H1 (cell line): ENCODE measurements around the gene ENO3. TPM values are rescaled to one million over a fixed set of nuclear protein-coding genes. Genes with fewer than 3 reads are reported as not detected.

Source experiments
- CTCF ChIA-PET: fragments of 300-600 bp; sonication (Branson Sonifier 250); formaldehyde crosslinking; loops from one replicate; lab custom pipeline; 2021; ENCODE audit not compliant: partially characterized antibody; lab: Charles Lee
- POLR2A ChIA-PET: fragments of 300-600 bp; sonication (Branson Sonifier 250); formaldehyde crosslinking; loops from one replicate; lab custom pipeline; 2021; ENCODE audit warnings: inconsistent platforms; ENCODE audit not compliant: partially characterized antibody; lab: Charles Lee
- DNase-seq, 2 experiments: peaks; one replicate each; pipeline versions ENCODE4 v3.0.0 to v3.0.0-alpha.2; 2010 to 2022; ENCODE audit warnings: low spot score in 2 of 2, low read depth in 1 of 2, mixed read lengths in 1 of 2
- FAIRE-seq: peaks from 2 replicates; lab custom pipeline; 2011; peaks lifted over from hg19 to GRCh38; lab: Jason Lieb, UNC
- H2AFZ ChIP-seq: 2 replicates; pipeline ENCODE4 v1.8.1; 2012; ENCODE audit warnings: low read length, inconsistent platforms
- H2AK5ac ChIP-seq: 2 replicates; pipeline ENCODE4 v1.6.1; 2013; ENCODE audit warnings: low read depth, low read length
- H2BK120ac ChIP-seq: replicated peaks from 2 replicates; pipeline ENCODE3; 2013; ENCODE audit warnings: low read depth, low read length, inconsistent platforms
- H2BK12ac ChIP-seq: 2 replicates; pipeline ENCODE4 v1.6.1; 2013; ENCODE audit warnings: low read depth, low read length
- H2BK15ac ChIP-seq: 2 replicates; pipeline ENCODE4 v1.6.1; 2013; ENCODE audit warnings: low read length
- H2BK20ac ChIP-seq: 2 replicates; pipeline ENCODE4 v1.6.1; 2013; ENCODE audit warnings: low read length
- H2BK5ac ChIP-seq: 2 replicates; pipeline ENCODE4 v1.6.1; 2013; ENCODE audit warnings: low read depth, low read length
- H3K14ac ChIP-seq: 2 replicates; pipeline ENCODE4 v1.6.1; 2013; ENCODE audit warnings: inconsistent platforms; ENCODE audit not compliant: insufficient read length
- H3K18ac ChIP-seq: 2 replicates; pipeline ENCODE4 v1.6.1; 2013; ENCODE audit warnings: low read length; ENCODE audit errors: extremely low read depth
- H3K23ac ChIP-seq: 2 replicates; pipeline ENCODE4 v1.6.1; 2013; ENCODE audit warnings: inconsistent platforms; ENCODE audit not compliant: insufficient read length
- H3K23me2 ChIP-seq: 2 replicates; pipeline ENCODE4 v1.6.1; 2013; ENCODE audit warnings: low read depth, low read length
- H3K27ac ChIP-seq: 2 replicates; pipeline ENCODE4 v1.6.1; 2011; ENCODE audit warnings: low read depth, low read length, inconsistent platforms
- H3K27me3 ChIP-seq, 4 experiments: replicated peaks in 1 of 4; 1 replicate in 1 of 4; 2 replicates in 3 of 4; pipeline versions ENCODE4 v1.6.1 to v1.8.1; 2011 to 2013; ENCODE audit warnings: low read length in 3 of 4, mild to moderate bottlenecking in 3 of 4, inconsistent platforms in 2 of 4, mixed read lengths in 2 of 4, moderate library complexity in 1 of 4; ENCODE audit not compliant: control insufficient read depth in 3 of 4, insufficient read depth in 3 of 4; ENCODE audit errors: extremely low read depth in 1 of 4
- H3K36me3 ChIP-seq, 4 experiments: 2 replicates each; pipeline versions ENCODE4 v1.6.1 to v1.8.1; 2011 to 2013; ENCODE audit warnings: mild to moderate bottlenecking in 4 of 4, low read length in 3 of 4, moderate library complexity in 2 of 4, control low read depth in 1 of 4, inconsistent platforms in 1 of 4; ENCODE audit not compliant: insufficient read depth in 4 of 4, control insufficient read depth in 2 of 4
- H3K4ac ChIP-seq: replicated peaks from 2 replicates; pipeline ENCODE3; 2013; ENCODE audit warnings: low read length, low read depth, mixed read lengths, inconsistent platforms; ENCODE audit not compliant: insufficient read length
- H3K4me1 ChIP-seq, 4 experiments: replicated peaks in 1 of 4; 1 replicate in 1 of 4; 2 replicates in 3 of 4; pipeline versions ENCODE4 v1.6.1 to v1.8.1; 2011 to 2013; ENCODE audit warnings: low read length in 3 of 4, inconsistent platforms in 2 of 4, mixed read lengths in 1 of 4; ENCODE audit not compliant: insufficient read depth in 4 of 4, control insufficient read depth in 3 of 4
- H3K4me2 ChIP-seq, 2 experiments: 2 replicates each; pipeline versions ENCODE4 v1.6.1 to v1.8.1; 2011 to 2013; ENCODE audit warnings: low read depth in 2 of 2, low read length in 2 of 2, control low read depth in 1 of 2, inconsistent platforms in 1 of 2, mild to moderate bottlenecking in 1 of 2; ENCODE audit not compliant: insufficient read depth in 1 of 2
- H3K4me3 ChIP-seq, 4 experiments: fragments of 200-600, 300-600 bp in 1 of 4; sonication (generic), shearing (Covaris generic), sonication (Bioruptor Twin) in 1 of 4; 2 replicates each; pipeline versions ENCODE4 v1.5.1 to v1.8.1; 2011 to 2016; ENCODE audit warnings: low read length in 4 of 4, low read depth in 3 of 4, control low read depth in 2 of 4, inconsistent platforms in 2 of 4, mild to moderate bottlenecking in 2 of 4, mixed read lengths in 1 of 4, moderate library complexity in 1 of 4; ENCODE audit not compliant: insufficient read depth in 2 of 4; ENCODE audit errors: extremely low read depth in 1 of 4
- H3K56ac ChIP-seq: replicated peaks from 2 replicates; pipeline ENCODE3; 2013; ENCODE audit warnings: low read depth, mild to moderate bottlenecking, mixed read lengths, low read length, inconsistent platforms; ENCODE audit not compliant: insufficient read length
- H3K79me1 ChIP-seq: 2 replicates; pipeline ENCODE4 v1.6.1; 2013; ENCODE audit warnings: low read depth, low read length, control low read depth
- H3K79me2 ChIP-seq, 2 experiments: 2 replicates each; pipeline versions ENCODE4 v1.6.1 to v1.8.1; 2012 to 2013; ENCODE audit warnings: low read length in 2 of 2, mild to moderate bottlenecking in 2 of 2, inconsistent platforms in 1 of 2; ENCODE audit not compliant: insufficient read depth in 2 of 2, control insufficient read depth in 1 of 2
- H3K9ac ChIP-seq, 4 experiments: replicated peaks in 1 of 4; 1 replicate in 1 of 4; 2 replicates in 3 of 4; pipeline versions ENCODE4 v1.6.1 to v1.8.1; 2011 to 2013; ENCODE audit warnings: low read depth in 3 of 4, low read length in 3 of 4, control low read depth in 2 of 4, mild to moderate bottlenecking in 2 of 4, moderate library complexity in 2 of 4, inconsistent platforms in 1 of 4; ENCODE audit errors: extremely low read depth in 1 of 4
- H3K9me3 ChIP-seq, 2 experiments: 2 replicates each; pipeline versions ENCODE4 v1.6.1 to v1.8.1; 2012 to 2013; ENCODE audit warnings: mild to moderate bottlenecking in 2 of 2, moderate library complexity in 2 of 2, control low read depth in 1 of 2, inconsistent platforms in 1 of 2, low read depth in 1 of 2, low read length in 1 of 2, mixed read lengths in 1 of 2; ENCODE audit not compliant: insufficient read depth in 2 of 2
- H4K20me1 ChIP-seq, 2 experiments: replicated peaks in 1 of 2; 2 replicates each; pipeline versions ENCODE3 to v1.8.1; 2011 to 2013; ENCODE audit warnings: inconsistent platforms in 2 of 2, low read length in 2 of 2, mild to moderate bottlenecking in 1 of 2; ENCODE audit not compliant: insufficient read depth in 2 of 2, control insufficient read depth in 1 of 2
- H4K5ac ChIP-seq: 2 replicates; pipeline ENCODE4 v1.6.1; 2013; ENCODE audit warnings: low read length, low read depth, mixed read lengths, inconsistent platforms; ENCODE audit not compliant: insufficient read length
- H4K8ac ChIP-seq: 2 replicates; pipeline ENCODE4 v1.8.0; 2013; ENCODE audit warnings: mild to moderate bottlenecking, moderate library complexity, low read length, inconsistent platforms; ENCODE audit not compliant: insufficient read depth; ENCODE audit errors: extremely low read depth
- H4K91ac ChIP-seq: replicated peaks from 2 replicates; pipeline ENCODE3; 2013; ENCODE audit warnings: low read length, mixed read lengths, inconsistent platforms; ENCODE audit not compliant: insufficient read length
- CEBPB ChIP-seq: IDR thresholded peaks from 2 replicates; pipeline ENCODE4 v1.6.1; 2012; ENCODE audit warnings: low read depth, low read length
- KDM1A ChIP-seq: fragments of 200-600, 300-600 bp; sonication (generic); IDR thresholded peaks from 2 replicates; pipeline ENCODE4 v1.7.1; 2016; ENCODE audit warnings: mild to moderate bottlenecking, low read length, borderline replicate concordance
- NRF1 ChIP-seq: IDR thresholded peaks from 2 replicates; pipeline ENCODE4 v1.6.1; 2011; ENCODE audit warnings: mild to moderate bottlenecking, low read depth, low read length, improper control_type of control experiment
- RNF2 ChIP-seq: fragments of 200-900, 300-1000 bp; sonication (generic); IDR thresholded peaks from 2 replicates; pipeline ENCODE4 v1.7.1; 2016; ENCODE audit warnings: borderline replicate concordance, low read depth, mild to moderate bottlenecking, antibody characterized with exemption, low read length; ENCODE audit not compliant: poor library complexity, severe bottlenecking; ENCODE audit errors: missing control alignments
- SP2 ChIP-seq: IDR thresholded peaks from 2 replicates; pipeline ENCODE4 v1.6.1; 2012; ENCODE audit warnings: mild to moderate bottlenecking, low read length, inconsistent platforms
- TAF7 ChIP-seq: optimal IDR thresholded peaks from 2 replicates; pipeline ENCODE3; 2011; ENCODE audit warnings: low read depth, mild to moderate bottlenecking, inconsistent platforms, low read length, moderate library complexity, borderline replicate concordance
- WGBS, 2 experiments: shearing (Covaris generic) in 1 of 2; methylation state at CpG; one replicate each; pipeline versions ENCODE4 v1.1.6 to v1.1.7; 2013 to 2015; ENCODE audit warnings: low lambda C conversion rate in 2 of 2, mixed read lengths in 2 of 2, inconsistent platforms in 1 of 2, low coverage in 1 of 2, missing lambda C conversion rate in 1 of 2; ENCODE audit not compliant: insufficient replicate concordance in 2 of 2, insufficient coverage in 1 of 2, insufficient read length in 1 of 2; ENCODE audit errors: extremely low coverage in 1 of 2, missing lambda C conversion rate in 1 of 2; 5-methylcytosine and 5-hydroxymethylcytosine counted together
- polyA plus RNA-seq, 7 experiments: library from polyadenylated mRNA; depleted of rRNA in 3 of 7; stranded (reverse) in 5 of 7; unstranded in 2 of 7; fragments of >200 nt in 5 of 7; fragments of 200-250 nt in 2 of 7; gene quantifications; 1 replicate in 5 of 7; 2 replicates in 1 of 7; 4 replicates in 1 of 7; pipeline versions ENCODE4 v1.2.1 to v1.2.3, GENCODE V29; 2011 to 2013; ENCODE audit warnings: missing spikeins in 2 of 7, mixed read lengths in 2 of 7
- total RNA-seq: library from RNA; stranded (reverse); fragmentation: NEBNext Ultra II Directional; extraction: Animal tissue kit (Norgen Biotek cat#: 25700); gene quantifications from 2 replicates; pipeline ENCODE4 v1.2.1, GENCODE V29; 2021

ENO3 gene
- total and polyA plus RNA-seq, 2 of the 8 experiments (the other 6 are each of a cell fraction or from before 2014, with no cell fraction given), result 25.0 to 25.7 TPM

DNA sequence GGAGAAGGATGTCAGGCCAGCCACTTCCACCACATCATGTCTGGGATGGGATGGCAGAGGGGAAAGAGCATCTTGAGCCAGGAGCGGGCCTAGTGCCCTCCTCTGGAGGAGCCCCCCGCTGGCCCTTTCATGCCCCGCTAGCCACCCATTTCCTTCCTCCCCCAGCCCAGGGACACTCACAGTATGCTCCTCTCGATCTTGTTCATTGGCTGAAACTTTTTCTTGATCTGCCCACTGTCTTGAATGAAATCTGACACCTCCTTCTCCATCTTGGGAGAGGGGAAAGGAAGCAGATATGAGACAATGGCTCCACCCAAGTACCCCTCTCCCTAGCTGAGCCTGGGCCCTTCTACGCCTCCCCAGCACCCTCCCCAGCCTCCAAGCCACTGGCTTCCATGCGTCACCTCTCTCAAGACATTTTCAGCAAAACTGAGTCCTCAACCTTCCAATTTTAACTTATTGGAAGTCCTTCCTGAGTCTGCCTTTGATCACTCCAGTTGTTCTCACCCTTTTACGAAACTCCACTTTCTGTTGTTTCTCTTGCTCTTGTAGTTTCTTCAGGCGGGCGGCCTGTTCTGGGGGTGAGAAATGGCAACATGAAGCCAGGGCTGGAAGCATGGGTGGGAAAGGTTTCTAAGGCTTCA lies 9.5 kb downstream of the ENO3 start:
- H4K5ac ChIP-seq, result no peak overlapping the region
- H3K4me3 ChIP-seq, result no peak overlapping the region
- no peak overlapping the region for H4K91ac ChIP-seq
- H3K4me2 ChIP-seq, result 0 out of 4 replicates have a peak overlapping the region, but pooled peaks of 1 of the 2 experiments have one; percentile 11
- ChIA-PET POLR2A (interaction anchor here (0.9 to 32.4 kb wide), 4 partner anchors 0 to 257 kb away, joined by 3 to 987 read pairs (median 496); partner anchors contain the start of genes ENO3, PFN1, RNF167 and SLC25A11), CTCF (interaction anchor here (0.8 to 1.3 kb wide), 2 partner anchors 9 to 18 kb away, joined by 3 to 4 read pairs; partner anchors contain the start of gene ENO3)
- no peak for DNase-seq
- no peaks in the 10 kb centered on the region for H3K27me3 ChIP-seq
- H3K56ac ChIP-seq, result no peak overlapping the region
- peaks cover 2% of the 10 kb centered on the region; the same call in 1 of the 2 replicates for H3K79me1 ChIP-seq
- no peak overlapping the region for H3K27ac ChIP-seq
- H2AK5ac ChIP-seq, result 0 out of 2 replicates have a peak overlapping the region, but pooled peaks have one; percentile 65
- H4K8ac ChIP-seq, result no peak overlapping the region
- peaks cover 0 to 2% (median 0%) of the 10 kb centered on the region in 4 experiments; a peak in 2 of 8 replicates for H3K36me3 ChIP-seq
- H2BK20ac ChIP-seq, result no peak overlapping the region
- H2BK5ac ChIP-seq, result peak overlapping the region; percentile 60; the same call in 1 of the 2 replicates
- H3K23me2 ChIP-seq, result no peaks in the 10 kb centered on the region
- no peak for TF ChIP-seq RNF2
- no peak for TF ChIP-seq SP2
- TF ChIP-seq KDM1A, result 0 out of 2 replicates have a peak, but pooled peaks have one; percentile 65
- no peak for TF ChIP-seq TAF7
- TF ChIP-seq NRF1, result no peak
- TF ChIP-seq CEBPB, result no peak
- TF ChIP-seq, all 59 proteins: peak for 1
- Histone ChIP-seq H3K79me2 (peaks cover 0 to 2% of the 10 kb centered on the region in 2 experiments; a peak in 2 of 4 replicates), H3K9ac (no peak overlapping the region), H3K18ac (no peak overlapping the region), H3K4me1 (peaks cover 0 to 10% (median 4%) of the 10 kb centered on the region in 4 experiments; a peak in 5 of 7 replicates), H2BK15ac (no peak overlapping the region), H4K20me1 (peaks cover 0 to 3% of the 10 kb centered on the region in 2 experiments), H3K23ac (no peak overlapping the region), H3K14ac (no peak overlapping the region), H2AFZ (no peak overlapping the region), H3K9me3 (no peaks in the 10 kb centered on the region), H2BK120ac (no peak overlapping the region), H2BK12ac (no peak overlapping the region), H3K4ac (no peak overlapping the region)
- WGBS, 2 experiments, result 83% methylated on average over 9 of the region's 9 CpGs; no CpG with 5 or more reads in 1 of the 2 experiments
- no peak for FAIRE-seq
